RWPE1 (cell line): ENCODE results near the gene F12.

Source experiments
- CTCF ChIA-PET: fragments of 350-600 bp; sonication (Branson Sonifier 250); formaldehyde crosslinking; extraction: SDS; loops from one replicate; lab custom pipeline; 2021; lab: Yijun Ruan, JAX
- POLR2A ChIA-PET: fragments of 400-600 bp; formaldehyde crosslinking; extraction: SDS; loops from one replicate; lab custom pipeline; 2020; ENCODE audit warnings: antibody characterized with exemption; ENCODE audit not compliant: low non-redundant PET; lab: Yijun Ruan, JAX
- DNase-seq: peaks from one replicate; pipeline ENCODE4 v3.0.0; 2012; ENCODE audit warnings: low spot score
- H3K27ac ChIP-seq: fragments of 450-650 bp; 2 replicates; pipeline ENCODE4 v1.5.1; 2017
- TF ChIP-seq, protein P1 (sequence below): fragments of 450-650 bp; conservative IDR thresholded peaks from 2 replicates; pipeline ENCODE4 v1.5.1; 2017; ENCODE audit warnings: low read depth, mild to moderate bottlenecking

The F12 gene

DNA sequence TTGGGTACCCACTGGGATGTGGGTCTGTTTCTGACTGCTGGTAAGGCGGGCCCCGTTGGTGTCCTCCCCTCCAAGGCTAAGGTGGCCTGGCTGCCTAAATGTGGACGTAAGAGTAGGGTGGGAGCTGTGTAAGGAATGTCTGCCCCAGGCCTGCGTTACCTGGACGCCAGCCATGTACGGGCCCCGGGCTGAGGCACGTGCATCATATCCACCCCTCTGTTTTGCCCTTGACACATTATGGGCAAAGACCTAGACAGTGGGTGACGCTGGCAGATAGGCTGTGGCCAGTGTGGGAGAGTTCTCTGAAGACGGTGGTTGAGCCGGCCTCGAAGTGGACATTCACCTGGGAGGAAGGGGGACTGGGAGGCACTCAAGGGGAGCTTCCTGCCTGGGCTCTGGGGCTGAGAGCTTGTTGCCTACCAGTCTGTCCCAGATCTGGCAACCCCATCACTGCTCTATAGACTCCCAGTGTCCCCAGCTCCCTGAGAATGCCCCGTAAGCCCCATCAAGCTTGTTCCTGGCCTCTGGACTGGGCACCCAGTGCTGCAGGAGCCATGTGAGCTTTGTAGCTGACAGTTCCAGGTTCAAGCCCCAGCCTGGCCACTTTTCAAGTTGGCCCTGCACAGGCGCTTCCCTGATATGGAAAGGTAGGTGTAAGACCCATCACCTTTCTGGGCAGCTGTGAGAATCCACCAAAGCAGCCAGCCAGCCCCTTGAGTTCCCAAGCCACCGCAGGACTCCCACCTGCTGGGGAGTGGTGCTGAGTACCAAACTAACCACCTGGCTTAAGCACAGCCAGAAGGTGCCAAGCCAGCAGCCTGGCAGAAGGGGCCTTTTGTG is 34.0 kb upstream of the F12 start:
- H3K27ac ChIP-seq, result peak overlapping the region; percentile 88
- ChIA-PET POLR2A (interaction anchor here (0.6 kb wide), 1 partner anchor 33 kb away, joined by 3 read pairs; no protein-coding TSS in a partner anchor), CTCF (interaction anchor here (1.0 to 12.5 kb wide), 5 partner anchors 11 to 53 kb away, joined by 3 to 148 read pairs (median 4); partner anchors contain the start of gene GRK6)
- TF ChIP-seq, protein P1, sequence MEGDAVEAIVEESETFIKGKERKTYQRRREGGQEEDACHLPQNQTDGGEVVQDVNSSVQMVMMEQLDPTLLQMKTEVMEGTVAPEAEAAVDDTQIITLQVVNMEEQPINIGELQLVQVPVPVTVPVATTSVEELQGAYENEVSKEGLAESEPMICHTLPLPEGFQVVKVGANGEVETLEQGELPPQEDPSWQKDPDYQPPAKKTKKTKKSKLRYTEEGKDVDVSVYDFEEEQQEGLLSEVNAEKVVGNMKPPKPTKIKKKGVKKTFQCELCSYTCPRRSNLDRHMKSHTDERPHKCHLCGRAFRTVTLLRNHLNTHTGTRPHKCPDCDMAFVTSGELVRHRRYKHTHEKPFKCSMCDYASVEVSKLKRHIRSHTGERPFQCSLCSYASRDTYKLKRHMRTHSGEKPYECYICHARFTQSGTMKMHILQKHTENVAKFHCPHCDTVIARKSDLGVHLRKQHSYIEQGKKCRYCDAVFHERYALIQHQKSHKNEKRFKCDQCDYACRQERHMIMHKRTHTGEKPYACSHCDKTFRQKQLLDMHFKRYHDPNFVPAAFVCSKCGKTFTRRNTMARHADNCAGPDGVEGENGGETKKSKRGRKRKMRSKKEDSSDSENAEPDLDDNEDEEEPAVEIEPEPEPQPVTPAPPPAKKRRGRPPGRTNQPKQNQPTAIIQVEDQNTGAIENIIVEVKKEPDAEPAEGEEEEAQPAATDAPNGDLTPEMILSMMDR, result no peak
- DNase-seq, result no peak

DNA sequence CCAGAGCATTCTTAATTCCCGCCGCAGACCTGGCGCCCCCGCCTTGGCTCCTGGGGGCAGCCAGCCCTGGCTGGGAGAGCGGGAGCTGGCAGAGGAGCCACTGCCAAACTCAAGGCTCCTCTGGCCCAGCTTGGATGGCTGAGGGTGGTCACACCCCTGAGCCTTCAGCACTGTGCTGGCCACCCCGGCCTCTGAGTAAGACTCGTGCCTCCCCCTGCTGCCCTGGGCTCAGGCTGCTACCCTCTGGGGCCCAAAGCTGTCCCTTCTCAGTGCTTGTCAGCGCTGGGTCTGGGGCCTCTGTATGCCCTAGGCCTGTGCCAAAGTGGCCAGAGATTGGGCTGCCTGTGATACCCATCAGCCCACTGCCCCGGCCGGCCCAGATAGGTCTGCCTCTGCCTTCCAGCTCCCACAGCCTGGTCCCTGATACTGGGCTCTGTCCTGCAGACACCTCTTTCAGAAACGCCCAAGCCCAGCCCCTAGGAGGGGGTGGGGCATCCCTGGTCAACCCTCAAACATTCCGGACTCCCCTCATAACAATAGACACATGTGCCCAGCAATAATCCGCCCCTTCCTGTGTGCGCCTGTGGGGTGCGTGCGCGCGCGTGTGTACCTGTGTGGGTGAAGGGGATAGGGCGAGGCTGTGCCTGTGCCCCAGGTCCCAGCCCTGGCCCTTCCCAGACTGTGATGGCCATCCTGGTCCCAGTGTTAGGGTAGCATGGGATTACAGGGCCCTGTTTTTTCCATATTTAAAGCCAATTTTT is 32.9 kb upstream of the F12 start:
- CTCF ChIA-PET, result interaction anchor here (1.4 to 12.5 kb wide), 2 partner anchors 13 to 39 kb away, joined by 5 to 148 read pairs; no protein-coding TSS in a partner anchor
- POLR2A ChIA-PET, result interaction anchor here (0.6 to 1.3 kb wide), 2 partner anchors 16 to 138 kb away, joined by 3 to 5 read pairs; partner anchors contain the start of genes GRK6, PRELID1 and RAB24
- TF ChIP-seq, protein P1, result no peak
- DNase-seq, result no peak
- H3K27ac ChIP-seq, result peak overlapping the region; percentile 88

DNA sequence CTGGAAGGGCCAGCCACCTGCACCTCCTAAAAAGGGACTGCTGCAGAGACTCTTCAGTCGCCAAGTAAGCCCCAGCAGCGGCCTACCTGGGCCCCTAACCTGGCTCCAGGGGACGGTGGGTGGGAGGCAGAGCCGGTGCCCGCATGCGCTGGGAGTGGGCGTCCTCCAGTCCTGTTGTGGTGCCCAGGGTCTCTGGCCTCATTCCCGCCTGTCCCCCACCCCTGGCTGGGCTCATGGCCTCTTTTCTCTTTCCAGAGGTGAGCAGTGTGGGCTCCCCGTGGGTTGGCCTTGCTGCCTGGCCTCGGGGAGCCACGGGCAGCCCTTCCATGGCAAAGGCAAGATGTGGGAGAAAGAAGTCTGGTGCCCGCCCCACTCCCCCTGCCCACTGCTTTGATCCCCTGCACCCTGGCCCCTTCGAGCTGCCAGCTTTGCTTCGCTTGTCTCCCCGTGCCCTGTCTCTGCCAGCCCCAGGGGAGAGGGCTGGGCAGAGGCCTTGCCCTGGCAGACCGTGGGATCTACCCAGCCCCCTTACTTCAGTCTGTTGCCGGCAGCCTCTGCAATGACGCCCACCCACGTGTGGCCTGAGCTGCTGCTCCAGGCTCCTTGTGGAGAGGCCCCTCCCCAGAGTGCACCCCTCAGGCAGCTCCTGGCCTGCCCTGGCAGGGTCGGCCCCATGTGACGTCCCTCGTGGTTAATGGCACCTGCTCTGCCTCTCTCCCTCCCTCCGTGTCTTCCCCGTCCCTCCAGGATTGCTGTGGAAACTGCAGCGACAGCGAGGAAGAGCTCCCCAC is 31.8 kb upstream of the F12 start:
- peak overlapping the region; percentile 88 for H3K27ac ChIP-seq
- ChIA-PET CTCF (interaction anchor here (0.6 to 12.5 kb wide), 5 partner anchors 11 to 123 kb away, joined by 3 to 148 read pairs (median 4); no protein-coding TSS in a partner anchor), POLR2A (interaction anchor here (0.6 to 1.3 kb wide), 2 partner anchors 15 to 137 kb away, joined by 3 to 5 read pairs; partner anchors contain the start of genes GRK6, PRELID1 and RAB24)
- TF ChIP-seq, protein P1, result no peak
- no peak for DNase-seq

DNA sequence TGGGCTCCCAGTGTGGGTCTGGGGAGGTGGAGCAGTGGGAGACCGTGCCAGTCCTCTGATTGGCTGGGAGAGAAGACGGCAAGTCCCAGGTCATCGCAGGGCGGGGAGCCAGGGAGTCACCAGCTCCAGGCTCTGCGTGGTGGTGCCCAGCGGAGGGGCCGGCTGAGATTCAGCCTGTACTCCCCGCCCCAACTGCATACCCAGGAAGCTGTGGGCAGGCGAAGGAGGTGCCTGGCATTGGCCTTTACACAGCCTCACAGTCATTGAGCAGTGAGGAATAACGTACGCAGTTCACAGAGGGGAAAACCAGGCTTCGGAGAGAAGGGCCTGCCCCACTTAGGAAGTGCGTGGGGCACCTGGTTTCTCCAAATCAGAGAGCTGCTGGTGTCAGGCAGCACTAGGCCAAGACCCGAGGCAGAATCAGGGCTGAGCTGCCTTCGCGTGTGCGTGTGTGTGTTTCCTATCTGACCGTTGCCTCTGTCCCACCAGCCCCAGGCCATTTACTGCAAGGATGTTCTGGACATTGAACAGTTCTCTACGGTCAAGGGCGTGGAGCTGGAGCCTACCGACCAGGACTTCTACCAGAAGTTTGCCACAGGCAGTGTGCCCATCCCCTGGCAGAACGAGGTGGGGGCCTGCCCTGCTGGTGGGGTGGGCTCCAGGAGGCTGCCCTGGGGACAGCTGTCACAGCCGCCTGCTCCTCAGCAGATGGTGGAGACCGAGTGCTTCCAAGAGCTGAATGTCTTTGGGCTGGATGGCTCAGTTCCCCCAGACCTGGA is 31.0 kb upstream of the F12 start:
- peak overlapping the region; percentile 88 for H3K27ac ChIP-seq
- no peak for DNase-seq
- ChIA-PET CTCF (interaction anchor here (0.6 to 12.5 kb wide), 5 partner anchors 11 to 122 kb away, joined by 3 to 148 read pairs (median 4); no protein-coding TSS in a partner anchor), POLR2A (no interaction called here)
- TF ChIP-seq, protein P1, result no peak

DNA sequence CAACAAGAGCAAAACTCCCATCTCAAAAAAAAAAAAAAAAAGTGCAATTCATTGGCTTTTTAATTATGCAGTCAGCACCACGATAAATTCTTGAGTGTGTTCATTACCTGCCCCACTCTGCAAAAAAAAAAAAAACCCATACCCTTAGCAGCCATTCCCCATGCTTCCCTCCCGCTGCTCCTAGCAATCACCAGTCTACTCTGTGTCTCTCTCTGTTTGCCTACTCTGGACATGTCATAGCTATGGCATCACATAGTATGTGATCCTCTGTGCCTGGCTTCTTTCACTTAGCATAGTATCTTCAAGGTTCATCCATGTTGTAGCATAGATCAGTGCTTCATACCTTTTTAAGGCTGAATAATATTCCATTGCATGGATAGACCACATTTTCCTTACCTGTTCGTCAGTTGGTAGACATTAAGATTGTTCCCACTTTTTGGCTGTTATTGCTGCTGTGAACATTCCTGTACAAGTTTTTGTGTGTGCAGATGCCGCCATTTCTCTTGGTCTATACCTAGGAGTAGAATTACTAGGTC is 30.2 kb upstream of the F12 start:
- POLR2A ChIA-PET, result no interaction called here
- no peak for DNase-seq
- CTCF ChIA-PET, result interaction anchor here (0.5 to 12.5 kb wide), 3 partner anchors 14 to 36 kb away, joined by 3 to 148 read pairs (median 4); no protein-coding TSS in a partner anchor
- TF ChIP-seq, protein P1, result no peak
- H3K27ac ChIP-seq, result no peak overlapping the region
